Activated CD8-positive, alpha-beta memory T cell treated with anti-CD3 and anti-CD28 coated beads for 36 hours (primary cell): Measurements from ENCODE around the gene TELO2. TPM values are rescaled to one million over a fixed set of nuclear protein-coding genes. Genes with fewer than 3 reads are reported as not detected.
"Not testable (repeated sequence)": the region's sequence is repeated elsewhere in the genome, so short reads cannot be mapped to it uniquely, and the experiment has no call there.

Experiments used
- CTCF ChIA-PET: fragments of 350-600 bp; sonication (Branson Sonifier 250); formaldehyde crosslinking; loops from one replicate; lab custom pipeline; 2021; ENCODE audit warnings: antibody characterized with exemption; lab: Charles Lee
- POLR2A ChIA-PET: fragments of 350-600 bp; sonication (Branson Sonifier 250); formaldehyde crosslinking; loops from one replicate; lab custom pipeline; 2021; ENCODE audit warnings: antibody characterized with exemption; lab: Charles Lee
- total RNA-seq, 2 experiments: library from RNA; stranded (reverse); gene quantifications; one replicate each; pipeline ENCODE4 v1.2.3, GENCODE V29; 2021

Gene TELO2
- total RNA-seq, 2 experiments from 2014 or later = 88.2 to 89.3 TPM

DNA sequence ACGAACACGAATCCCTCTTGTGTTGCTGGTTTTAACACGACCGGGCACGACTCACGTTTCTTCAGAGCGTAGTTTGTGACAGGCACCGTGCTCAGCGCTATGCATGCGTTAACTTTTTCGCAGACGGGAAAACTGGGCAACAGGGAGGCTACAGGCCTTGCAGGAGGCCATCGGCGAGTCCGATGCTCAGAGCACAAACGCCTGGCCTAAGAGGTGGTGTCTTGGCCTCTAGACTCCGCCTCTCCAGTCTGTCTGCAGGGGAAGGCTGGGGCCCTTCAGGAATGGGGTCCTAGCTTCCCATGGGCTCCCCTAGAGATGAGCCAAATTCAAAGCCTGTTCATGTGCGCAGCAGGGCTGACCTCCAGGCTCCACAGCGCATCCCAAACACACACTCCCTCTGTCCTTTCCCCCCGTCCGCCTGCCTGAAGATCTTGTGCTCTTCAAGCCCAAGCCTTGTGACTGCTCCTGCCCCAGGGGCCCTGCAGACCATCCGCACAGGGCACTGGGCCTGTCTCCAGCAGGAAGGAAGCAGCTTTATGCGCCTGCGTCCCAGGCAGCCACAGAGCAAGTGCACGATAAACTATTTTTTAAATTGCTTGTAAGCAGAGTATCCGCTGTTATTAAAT is 21.5 kb upstream of the TELO2 start:
- POLR2A ChIA-PET = no interaction called here

DNA sequence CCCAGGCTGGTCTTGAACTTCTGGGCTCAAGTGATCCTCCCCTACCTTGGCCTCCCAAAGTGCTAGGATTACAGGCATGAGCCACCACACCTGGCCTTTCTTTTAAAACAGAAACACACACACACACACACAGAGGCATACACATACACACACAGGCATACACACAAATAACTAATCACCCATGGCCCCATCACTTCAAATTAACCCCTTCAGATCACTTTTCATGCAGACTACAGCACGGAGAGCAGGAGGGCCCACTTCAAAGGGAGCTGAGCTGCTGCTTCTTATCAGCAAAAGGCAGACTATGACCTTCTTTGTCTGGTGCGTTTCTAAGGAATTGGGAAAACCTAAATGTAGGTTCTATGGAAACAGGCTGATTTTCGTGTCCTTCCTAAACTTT is 20.2 kb upstream of the TELO2 start:
- ChIA-PET CTCF (interaction anchor here (0.6 to 0.7 kb wide), 2 partner anchors 11 to 42 kb away, joined by 3 read pairs; partner anchors contain the start of gene PERCC1), POLR2A (no interaction called here)

More for the DNA sequence above, 21.5 kb upstream of the TELO2 start:
- CTCF ChIA-PET = no interaction called here

DNA sequence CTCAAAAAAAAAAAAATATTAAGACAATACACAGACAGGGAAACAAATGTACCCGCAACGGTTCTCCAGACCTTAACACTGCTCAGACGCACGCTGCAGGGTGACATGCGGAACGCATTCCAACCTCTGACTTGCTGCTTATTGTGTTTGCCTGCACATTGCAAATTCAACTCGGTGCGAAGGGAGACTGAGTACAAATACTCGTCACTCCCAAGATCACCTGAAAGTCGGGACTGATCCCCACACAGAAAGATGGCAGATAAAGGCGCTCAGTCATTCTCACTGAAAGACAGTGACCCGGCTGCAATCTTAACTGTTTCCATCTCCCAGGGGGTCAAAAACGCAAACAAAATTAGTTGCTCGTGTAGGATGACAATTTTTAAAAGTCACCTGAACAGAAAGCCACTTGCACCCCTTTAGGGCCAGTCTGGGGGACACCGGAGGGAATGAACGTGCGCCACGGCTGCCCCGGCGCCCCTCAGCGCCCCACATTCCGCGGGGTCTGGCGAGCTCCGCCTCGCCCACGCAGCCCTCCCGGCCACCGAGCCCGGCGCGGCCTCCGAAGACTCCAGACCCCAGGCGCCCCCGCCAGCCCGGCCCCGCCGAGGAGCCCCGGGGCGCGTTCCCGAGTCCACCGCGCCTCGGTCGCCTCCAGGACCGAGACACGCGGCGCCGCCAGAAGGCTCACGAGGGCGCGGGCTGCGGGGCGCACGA is 18.9 kb upstream of the TELO2 start:
- ChIA-PET POLR2A (interaction anchor here (0.6 kb wide), 1 partner anchor 231 kb away, joined by 5 read pairs; no protein-coding TSS in a partner anchor), CTCF (interaction anchor here (0.6 kb wide), 1 partner anchor 57 kb away, joined by 3 read pairs; no protein-coding TSS in a partner anchor)

DNA sequence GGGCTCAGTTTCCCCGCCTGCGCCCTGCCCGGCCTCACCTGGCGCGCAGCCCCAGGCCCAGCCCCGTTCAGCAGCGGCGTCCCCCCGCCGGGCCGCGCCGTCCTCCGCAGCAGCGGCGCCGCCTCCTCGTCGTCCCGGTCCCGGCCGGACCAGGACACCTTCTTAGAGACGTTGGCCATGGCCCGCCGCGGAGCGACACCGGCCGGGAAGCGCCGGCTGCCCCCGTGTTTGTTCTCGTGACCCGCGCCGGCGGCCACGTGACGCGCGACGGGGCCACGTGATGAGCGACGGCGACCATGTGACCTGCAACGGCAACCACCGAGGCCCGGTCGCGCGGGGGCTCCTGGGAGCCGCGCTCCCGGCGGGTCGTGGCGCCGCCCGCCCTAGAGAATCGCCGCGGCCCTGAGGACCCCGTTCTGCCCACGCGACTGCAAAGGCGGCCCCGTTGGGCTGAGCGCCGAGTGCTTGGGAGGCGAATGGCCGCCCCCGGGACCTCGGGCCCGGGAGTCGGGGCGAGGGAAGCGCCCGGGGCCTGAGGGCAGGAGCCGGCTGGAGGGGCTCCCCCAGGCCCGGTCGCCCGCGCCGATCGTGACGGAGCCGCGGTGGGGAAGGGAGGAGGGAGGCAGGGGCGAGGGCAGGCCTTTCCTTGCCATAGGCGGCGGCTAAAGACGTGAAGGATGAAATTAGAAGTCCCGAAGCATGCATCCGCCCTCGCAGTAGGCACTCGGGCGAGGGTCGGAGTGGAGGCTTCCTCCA is 18.2 kb upstream of the TELO2 start, which contains the start of gene CLCN7:
TSS of gene CLCN7 (minus strand) at position 233 of the 756 bp plus-strand sequence. CDS start at position 179, 54 bp downstream.
- POLR2A ChIA-PET = interaction anchor here (0.6 kb wide), 1 partner anchor 230 kb away, joined by 5 read pairs; no protein-coding TSS in a partner anchor

DNA sequence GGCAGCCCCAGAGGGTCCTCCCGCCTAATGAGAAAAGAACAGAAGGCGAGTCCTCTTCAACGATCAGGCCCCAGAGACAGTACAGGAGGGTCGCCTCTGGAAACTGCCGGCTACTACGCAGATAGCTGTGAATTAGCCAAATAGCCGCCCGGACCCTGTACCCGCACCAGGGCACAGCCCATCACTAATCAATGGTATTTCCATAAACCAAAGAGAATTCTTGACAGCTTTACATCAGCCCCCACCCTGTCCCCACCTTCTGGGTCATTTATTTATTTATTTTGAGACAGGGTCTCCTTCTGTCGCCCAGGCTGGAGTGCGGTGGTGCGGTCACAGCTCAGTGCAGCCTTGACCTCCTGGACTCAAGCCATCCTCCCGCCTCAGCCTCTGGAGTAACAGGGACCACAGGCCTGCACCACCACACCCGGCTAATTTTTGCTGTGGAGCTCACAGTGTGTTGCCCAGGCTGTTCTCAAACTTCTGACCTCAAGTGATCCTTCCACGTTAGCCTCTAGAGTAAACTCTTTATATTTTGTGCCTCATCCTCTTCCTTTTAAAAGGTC is 17.5 kb upstream of the TELO2 start:
- ChIA-PET CTCF (no interaction called here), POLR2A (interaction anchor here (0.5 to 0.6 kb wide), 2 partner anchors 13 to 308 kb away, joined by 3 to 11 read pairs; no protein-coding TSS in a partner anchor)

More for the DNA sequence above, 18.2 kb upstream of the TELO2 start, which contains the start of gene CLCN7:
- CTCF ChIA-PET = no interaction called here

DNA sequence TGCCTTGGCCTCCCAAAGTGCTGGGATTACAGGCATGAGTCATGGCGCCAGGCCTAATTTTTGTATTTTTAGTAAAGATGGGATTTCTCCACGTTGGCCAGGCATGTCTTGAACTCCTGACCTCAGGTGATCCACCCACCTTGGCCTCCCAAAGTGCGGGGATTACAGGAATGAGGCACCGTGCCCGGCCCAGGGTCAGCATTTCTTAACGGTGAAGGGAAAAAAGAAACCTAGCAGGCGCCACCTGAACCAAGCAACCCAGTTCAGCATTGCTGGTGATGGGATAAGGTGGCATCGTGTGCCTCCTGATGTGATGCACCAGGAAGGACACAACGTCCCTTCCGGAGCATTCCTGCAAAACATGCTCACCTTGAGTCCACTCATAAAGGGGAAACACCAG is 16.1 kb upstream of the TELO2 start:
- ChIA-PET POLR2A (interaction anchor here (0.7 to 0.9 kb wide), 2 partner anchors 15 to 111 kb away, joined by 6 to 10 read pairs; no protein-coding TSS in a partner anchor), CTCF (no interaction called here)

DNA sequence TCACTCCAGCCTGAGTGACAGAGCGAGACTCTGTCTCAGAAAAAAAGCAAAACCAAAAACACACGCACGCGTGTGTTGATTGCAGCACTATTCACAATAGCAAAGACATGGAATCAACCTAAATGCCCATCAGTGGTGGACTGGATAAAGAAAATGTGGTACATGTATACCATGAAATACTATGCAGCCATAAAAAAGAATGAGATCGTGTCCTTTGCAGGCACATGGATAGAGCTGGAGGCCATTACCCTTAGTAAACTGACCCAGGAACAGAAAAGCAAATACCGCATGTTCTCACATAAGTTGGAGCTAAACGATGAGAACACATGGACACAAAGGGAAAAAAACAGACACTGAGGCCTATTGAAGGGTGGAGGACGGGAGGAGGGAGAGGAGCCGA is 14.2 kb upstream of the TELO2 start:
- CTCF ChIA-PET = not testable (repeated sequence)

DNA sequence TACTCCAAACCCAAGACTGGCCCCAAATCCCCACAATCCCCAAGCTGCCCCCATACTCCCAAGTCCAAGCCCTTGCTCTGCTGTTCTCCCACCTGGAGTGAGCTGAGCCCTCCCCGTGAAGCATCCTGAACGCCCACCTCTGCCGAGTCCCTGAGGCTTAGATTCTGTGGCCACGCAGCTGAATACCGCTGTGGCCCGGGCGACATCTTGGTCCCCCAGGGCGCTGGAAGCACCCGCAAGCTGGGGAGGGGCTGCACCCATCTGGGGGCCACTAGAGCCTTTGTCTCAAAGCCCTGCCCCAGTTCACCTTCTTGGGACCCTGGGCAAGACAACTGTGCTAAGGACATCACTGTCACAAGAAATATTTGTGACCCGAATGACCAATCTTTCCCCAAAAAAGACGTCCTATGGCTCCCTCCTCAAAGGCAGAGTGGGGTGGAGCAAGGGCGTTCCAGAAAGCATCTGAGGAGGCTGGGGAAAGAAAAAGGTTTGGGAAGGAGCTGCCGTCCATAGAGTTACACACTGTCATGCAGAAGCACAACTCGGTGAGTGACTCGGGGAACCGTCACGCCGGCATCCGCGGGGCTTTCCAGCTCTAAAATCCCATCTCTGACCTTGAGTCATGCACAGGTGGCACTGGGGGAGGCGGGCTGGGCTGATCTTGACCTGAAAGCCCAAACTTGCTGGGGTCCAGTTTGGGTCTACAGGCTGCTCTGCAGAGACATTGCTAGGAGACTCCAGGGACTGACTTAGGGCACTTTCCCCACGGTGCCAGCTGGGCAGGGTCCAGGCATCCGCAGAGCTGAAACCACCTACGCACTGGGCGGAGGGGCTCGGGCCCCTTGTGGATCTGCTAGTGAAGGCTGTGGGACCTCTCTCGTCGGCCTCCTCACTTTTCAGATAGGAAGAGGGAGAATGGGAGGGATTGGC is 11.0 kb upstream of the TELO2 start:
- CTCF ChIA-PET = no interaction called here
- POLR2A ChIA-PET = interaction anchor here (0.6 kb wide), 1 partner anchor 47 kb away, joined by 8 read pairs; no protein-coding TSS in a partner anchor

More for the DNA sequence above, 14.2 kb upstream of the TELO2 start:
- POLR2A ChIA-PET = not testable (repeated sequence)

DNA sequence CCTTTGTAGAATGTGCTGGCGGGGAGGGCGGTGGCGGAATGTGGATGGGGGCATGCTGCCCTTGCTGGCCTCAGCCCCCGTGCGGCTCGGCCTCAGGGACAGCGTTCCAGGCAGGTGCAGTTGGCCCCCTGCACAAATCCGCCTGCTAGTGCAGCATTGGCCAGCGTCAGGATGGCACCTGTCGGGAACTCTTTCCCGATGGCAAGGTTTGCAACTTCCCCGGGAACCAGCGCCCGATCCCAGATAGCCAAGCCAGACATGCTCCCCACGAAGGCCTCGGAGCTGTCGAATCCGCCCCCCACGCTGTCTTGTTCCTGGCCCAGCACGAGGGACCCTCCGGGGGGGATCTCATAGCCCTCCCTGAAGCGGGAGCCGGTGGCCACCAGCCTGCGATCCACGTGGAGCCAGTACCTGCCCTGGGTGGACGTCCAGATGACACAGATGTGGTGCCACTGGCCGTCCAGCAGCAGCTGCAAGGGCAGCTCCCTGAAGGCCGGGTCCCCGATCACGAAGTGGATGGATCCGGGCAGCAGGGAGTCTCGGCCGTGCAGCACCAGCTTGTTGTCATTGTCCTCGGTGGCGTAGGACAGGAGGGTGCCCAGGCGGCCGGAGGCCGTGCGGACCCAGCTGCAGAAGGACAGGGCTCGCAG is 7.2 kb upstream of the TELO2 start:
- ChIA-PET POLR2A (no interaction called here), CTCF (interaction anchor here (1.2 kb wide), 1 partner anchor 93 kb away, joined by 3 read pairs; no protein-coding TSS in a partner anchor)

DNA sequence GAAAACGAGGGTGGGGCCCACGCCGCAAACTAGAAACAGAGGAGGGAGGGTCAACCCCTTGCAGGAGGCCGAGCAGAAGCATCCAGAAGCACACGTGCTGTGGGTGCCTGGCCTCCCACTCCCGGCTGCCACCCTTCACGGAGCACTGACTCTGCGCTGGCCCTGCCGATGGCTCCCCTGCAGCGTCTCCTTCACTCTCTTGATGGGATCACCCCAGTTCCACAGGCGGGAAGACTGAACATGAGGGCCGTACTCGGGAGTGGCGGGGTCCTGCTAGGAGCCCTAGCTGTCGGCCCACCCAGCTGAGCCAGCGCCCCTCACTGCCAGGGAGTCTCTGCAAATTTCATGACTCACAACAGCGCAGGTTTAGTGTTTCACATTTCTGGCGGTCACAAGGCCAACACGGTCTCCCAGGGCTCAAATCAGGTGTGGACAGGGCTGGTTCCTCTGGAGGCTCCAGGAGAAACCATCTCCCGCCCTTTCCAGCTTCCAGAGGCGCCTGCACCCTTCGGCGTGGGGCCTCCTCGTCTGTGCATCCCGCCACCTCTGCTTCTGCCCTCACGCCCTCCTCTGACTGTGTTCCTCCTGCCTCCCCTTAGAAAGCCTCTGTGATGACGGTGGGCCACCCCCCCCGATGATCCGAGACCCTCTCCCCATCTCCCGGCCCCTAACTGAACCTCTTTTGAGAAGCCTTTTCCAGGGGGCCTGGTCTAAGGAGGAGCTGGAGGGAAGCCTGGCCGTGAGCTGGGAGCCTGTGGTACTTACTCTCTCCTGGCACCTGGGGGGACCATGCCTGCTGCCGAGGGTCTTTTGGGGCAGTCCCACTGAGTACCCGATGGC is 6.4 kb upstream of the TELO2 start:
- POLR2A ChIA-PET = no interaction called here
- CTCF ChIA-PET = interaction anchor here (1.2 kb wide), 1 partner anchor 92 kb away, joined by 3 read pairs; no protein-coding TSS in a partner anchor

DNA sequence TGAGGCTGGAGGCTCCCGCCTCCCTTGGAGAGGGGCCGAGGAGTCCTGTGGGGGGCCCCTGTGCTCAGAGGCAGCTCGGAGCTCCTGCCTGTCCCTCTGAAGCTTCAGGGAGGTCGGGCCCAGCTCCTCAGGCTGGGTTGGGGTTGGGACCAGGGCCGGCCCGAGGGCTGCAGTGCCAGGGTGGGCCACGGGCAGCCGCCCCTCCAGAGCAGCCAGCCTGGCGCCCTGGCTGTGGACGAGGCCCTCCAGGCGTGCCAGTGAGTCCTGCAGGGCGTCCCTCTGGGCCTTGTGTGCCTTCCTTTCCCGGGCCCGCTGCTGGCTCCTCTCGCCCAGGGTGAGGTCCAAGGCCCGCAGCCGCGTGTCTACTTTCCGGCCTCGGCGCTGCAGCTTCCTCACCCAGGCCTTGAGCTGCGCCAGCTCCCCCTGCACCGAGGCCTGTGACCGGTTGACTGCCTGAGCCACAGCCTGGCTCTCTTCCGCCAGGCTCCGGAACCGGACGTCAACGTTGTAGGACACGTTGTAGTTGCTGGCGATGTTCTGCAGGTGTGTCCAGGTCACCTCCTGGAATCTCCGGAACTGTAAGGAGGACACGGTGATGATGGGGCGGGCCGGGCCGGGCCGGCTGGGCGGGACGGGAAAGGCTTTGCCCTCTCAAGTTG is 5.6 kb upstream of the TELO2 start:
- ChIA-PET POLR2A (no interaction called here), CTCF (no interaction called here)

DNA sequence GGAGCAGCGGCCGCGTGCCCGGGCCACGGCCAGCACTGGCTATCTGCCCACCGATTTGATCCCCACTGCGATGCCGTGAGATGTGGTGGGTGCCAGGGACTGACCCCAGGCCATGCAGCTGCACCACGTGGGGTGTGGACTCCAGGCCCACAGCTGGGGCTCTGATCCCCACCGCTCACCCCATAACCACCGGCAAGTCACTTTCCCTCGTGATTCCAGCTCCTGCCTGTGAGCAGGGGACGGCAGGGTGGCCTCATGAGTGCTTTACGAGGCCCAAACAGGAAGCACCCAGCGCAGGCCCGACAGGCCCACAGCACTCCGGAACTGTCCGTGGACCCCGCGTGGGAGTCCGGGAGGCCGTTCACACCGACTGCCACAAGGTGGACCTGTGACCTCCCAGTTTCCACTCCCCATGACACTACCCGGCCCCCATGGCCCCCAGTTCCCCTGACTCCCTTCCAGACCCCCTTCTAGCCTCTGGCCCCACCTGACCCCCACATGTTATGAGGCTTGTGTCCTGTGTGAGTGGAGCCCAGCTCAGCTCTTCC is 5.0 kb upstream of the TELO2 start:
- CTCF ChIA-PET = no interaction called here
- POLR2A ChIA-PET = no interaction called here

DNA sequence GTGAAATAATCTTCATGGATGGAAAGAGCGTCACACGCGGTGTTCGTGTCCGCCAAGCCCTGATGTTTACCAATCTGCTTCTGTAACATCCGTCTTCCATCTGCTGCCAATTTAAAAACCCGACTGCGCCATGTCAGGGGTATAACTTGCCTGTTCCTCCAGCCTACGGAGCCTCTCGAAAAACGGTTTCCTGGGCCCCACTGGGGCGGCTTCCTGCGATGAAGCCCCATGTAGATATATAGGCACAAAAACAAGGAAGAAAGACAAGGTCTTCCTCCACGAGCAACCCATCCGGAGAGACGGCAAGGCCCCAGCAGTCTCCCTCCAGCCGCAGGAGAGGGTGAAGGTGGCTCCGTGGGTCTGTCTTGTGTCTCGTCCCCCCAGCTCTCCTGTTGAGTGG is 4.5 kb upstream of the TELO2 start, which contains the start of gene PTX4:
TSS of gene PTX4 (minus strand) at position 326 of the 400 bp plus-strand sequence. CDS start at position 291, 35 bp downstream.
- POLR2A ChIA-PET = no interaction called here
- CTCF ChIA-PET = no interaction called here

DNA sequence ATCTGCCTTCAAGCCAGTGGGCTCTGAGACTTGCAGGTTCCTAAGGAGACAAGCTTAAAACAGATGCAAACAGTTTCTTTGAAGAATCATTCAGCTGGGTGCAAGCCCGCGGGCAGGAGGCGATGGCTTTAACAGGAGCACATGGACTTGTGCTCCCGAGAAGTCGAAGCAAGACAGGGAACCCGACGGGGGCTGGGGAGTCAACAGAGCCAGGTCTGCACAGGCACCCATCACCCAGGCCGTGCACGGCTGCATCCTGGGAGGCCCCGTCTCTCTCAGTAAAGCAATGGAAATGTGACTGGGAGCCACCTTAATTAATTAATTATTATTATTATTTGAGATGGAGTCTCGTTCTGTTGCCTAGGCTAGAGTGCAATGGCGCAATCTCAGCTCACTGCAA is 4.1 kb upstream of the TELO2 start:
- ChIA-PET CTCF (no interaction called here), POLR2A (no interaction called here)

DNA sequence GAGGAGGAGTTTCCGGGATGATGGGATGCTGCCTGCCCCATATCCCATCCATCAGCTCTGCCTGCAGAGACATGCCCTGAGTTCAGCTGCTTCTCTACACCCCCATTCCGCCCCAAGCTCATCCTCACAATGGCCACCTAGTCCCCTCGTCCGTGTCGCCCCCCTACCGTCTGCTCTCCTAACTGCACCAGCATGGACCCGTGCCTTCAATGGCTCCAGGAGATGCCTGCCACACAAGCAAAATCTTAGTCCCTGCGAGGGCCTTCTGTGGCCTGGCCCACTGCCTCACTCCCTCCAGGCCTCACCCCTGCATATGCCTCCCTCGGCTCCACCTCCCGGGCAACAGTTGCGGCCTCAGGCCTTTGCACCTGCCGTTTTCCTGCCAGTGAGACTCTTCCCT is 1.8 kb upstream of the TELO2 start:
- ChIA-PET POLR2A (no interaction called here), CTCF (interaction anchor here (0.7 kb wide), 1 partner anchor 40 kb away, joined by 3 read pairs; no protein-coding TSS in a partner anchor)
